CD4-positive, alpha-beta T cell treated with Interferon alpha-2 for 1 hour (primary cell): Measurements from ENCODE around the gene CD300LB.

Experiments used
- DNase-seq, 2 donors: peaks; one replicate each; pipeline ENCODE4 v3.0.0-alpha.2; 2020 to 2022

The CD300LB gene

GRCh38 chr17:74547736-74548135 is 16.5 kb upstream of the CD300LB start:
- DNase-seq, result no peak

- DNase-seq, result no peak
Measured at GRCh38 chr17:74547264-74547663, 16.0 kb upstream of the CD300LB start.

DNA sequence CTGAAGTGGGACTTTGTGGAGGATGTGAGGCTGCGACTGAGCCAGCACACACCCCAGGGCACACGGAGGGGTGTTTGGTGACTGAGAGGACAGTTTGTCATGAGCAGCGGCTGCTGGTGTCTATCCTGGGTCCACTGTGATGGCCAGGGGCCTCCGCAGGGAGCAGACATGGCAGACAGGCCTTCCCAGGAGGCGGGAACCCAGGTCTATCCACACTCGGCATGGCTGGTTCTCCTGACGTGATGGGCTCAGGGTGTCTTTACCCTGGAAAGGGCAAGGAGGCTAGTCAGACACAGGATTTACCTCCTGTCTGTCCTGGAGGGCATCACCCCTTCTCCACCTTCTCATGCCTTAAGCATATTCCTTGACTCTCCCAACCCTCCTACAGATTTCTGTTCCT is 15.3 kb upstream of the CD300LB start:
- DNase-seq, result no peak

DNA sequence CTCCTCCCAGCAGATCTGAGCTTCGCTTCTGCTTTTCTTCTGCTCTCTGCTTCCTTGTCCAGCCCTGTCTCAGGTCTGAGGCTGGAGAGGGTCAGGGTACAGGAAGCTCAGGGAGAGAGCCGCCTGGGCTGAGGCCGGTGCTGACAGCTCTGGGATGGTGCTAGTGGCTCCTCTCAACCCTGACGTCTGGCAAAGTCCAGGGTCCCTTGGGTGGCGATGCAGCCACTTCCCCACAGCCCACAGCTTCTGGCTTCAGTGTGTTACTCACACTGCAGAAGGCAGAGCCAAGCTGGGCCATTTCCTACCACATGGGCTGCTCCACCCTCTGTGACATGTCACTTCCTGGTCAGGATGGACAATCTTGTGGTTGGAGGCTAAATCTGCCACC is 14.6 kb upstream of the CD300LB start, which contains the start of gene CD300C:
Gene CD300C, minus strand, starts transcription at position 273 of the 388 bp plus-strand sequence. CDS start 333 bp downstream, outside the sequence.
- peak; percentile 18 to 61 for DNase-seq

- DNase-seq, result no peak
Measured at GRCh38 chr17:74544991-74545842, 13.9 kb upstream of the CD300LB start.

DNA sequence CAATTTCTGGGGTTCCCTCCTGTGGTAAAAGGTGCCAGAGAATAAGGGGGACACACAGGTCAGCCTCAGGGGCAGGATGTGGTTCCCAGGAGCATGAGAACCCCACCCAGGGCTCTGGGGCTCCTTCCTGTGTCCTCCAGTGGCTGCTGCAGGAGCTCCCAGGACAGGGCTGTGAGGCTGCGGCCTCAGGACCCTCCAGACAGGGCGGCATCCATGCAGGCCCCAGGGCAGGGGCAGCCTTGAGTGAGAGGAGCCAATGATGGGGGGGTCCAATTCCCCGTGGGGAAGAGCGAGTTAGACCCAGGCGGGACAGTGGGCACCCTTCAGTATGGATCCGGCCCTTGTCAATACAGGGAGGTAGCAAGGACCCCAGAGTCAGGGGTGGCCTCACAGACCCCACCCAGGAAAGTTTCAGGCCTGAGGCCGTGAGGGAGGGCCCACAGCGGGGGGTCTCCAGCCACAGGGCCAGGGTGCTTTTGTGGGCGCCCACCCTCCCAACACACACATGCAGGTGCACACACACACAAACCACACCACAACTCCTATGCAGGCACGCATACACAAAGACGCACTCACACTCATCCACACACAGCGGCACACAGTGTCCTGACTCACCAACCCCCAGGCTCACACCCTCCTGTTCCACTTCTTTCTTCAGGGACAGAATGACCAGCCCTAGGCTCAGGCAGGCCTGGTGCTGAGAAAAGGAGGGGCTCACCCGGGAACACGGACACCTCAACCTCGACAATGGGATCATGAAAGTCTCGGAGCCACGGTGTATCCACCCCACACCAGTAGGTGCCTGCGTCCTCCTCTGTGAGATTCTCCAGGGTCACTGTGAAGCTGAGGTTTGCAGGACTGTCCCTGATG is 12.9 kb upstream of the CD300LB start:
- no peak for DNase-seq

- no peak for DNase-seq
Measured at GRCh38 chr17:74543406-74543805, 12.1 kb upstream of the CD300LB start.

- no peak for DNase-seq
Measured at GRCh38 chr17:74542727-74543383, 11.6 kb upstream of the CD300LB start.

- DNase-seq, result no peak
Measured at GRCh38 chr17:74542166-74542565, 10.9 kb upstream of the CD300LB start.

DNA sequence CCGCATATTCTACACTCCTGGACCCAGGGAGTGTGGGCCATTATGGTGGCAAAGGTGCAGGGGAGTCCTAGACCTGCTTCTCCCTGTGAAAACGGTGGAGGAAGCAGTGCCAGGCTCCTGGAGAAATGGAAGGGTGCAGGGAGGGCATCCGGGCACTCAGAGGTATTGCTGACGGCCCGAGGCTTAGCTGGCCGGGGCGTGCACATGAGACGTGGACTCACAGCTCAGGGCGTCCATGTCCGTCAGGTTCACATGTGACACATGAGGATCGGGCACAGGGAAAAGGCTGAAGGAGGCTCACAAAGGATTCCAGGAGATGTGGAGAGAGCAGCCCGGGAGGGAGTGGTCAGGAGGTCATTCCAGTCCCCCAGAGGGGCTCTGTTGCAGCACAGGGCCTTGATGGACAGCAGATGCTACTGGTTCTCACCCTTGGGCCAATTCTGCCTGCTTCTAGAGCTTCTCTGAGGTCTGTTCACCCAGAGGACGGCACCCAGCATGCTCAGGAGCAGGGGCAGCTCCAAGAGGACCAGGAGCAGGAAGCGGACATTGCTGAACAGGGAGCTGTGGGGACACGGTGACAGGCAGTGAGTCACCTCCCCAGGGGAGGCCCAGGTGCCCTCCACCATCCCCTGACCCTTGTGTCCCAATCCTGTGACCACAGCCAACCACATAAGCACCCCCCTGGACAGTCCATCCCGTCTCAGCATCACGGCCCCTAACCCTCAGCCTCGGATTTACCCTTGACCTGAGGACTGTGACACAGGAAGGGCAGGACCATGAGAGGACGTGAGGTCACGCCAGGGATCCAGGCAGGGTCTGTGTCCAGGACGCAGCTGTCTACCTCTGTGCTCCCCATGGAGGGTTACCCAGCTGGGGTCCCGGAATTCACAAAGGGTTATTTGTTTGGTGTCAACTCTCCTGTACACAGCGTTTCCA is 10.2 kb upstream of the CD300LB start:
- DNase-seq, result no peak

- no peak for DNase-seq
Measured at GRCh38 chr17:74539281-74539820, 8.1 kb upstream of the CD300LB start.

DNA sequence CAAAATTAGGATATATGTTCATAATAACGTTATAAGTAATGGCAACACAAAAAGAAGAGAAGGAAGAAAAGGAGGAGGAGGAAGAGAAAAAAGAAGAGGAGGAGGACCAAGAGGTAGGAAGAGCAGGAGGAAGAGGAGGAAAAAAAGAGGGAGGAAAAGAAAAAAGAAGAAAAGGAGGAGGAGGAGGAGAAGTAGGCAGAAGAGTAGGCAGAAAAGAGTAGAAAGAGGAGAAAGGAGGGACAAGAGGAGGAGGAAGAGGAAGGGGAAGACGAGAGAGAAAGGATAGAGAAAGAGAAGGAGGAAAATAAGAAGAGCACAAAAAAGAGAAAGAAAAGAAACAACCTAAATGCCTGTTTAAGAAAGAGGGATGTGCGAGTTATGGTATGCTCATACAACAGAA is 5.6 kb upstream of the CD300LB start:
- DNase-seq, result no peak

GRCh38 chr17:74532115-74532514 is 840 bp upstream of the CD300LB start:
- DNase-seq, result peak; percentile 42 to 78

- no peak for DNase-seq
Measured at GRCh38 chr17:74530831-74531150, 484 bp downstream of the CD300LB start.

- DNase-seq, result no peak
Measured at GRCh38 chr17:74529243-74529642, 2.0 kb downstream of the CD300LB start.

GRCh38 chr17:74528491-74529199 is 2.6 kb downstream of the CD300LB start:
- peak; percentile 31 to 73 for DNase-seq

DNA sequence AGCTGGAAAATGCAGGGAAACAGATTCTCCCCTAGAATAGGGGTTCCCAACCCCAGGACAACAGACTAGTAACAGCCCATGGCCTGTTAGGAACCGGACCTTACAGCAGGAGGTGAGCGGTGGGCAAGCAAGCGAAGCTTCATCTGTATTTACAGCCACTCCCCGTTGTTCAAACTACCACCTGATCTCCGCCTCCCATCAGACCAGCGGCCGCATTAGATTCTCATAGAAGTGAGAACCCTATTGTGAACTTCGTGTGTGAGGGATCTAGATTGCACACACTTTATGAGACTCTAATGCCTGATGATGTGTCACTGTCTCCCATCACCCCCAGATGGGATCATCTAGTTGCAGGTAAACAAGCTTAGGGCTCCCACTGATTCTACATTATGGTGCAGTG is 3.5 kb downstream of the CD300LB start:
- DNase-seq, result no peak

GRCh38 chr17:74527081-74527480 is 4.2 kb downstream of the CD300LB start:
- DNase-seq, result no peak

GRCh38 chr17:74526681-74527080 is 4.6 kb downstream of the CD300LB start:
- no peak for DNase-seq

DNA sequence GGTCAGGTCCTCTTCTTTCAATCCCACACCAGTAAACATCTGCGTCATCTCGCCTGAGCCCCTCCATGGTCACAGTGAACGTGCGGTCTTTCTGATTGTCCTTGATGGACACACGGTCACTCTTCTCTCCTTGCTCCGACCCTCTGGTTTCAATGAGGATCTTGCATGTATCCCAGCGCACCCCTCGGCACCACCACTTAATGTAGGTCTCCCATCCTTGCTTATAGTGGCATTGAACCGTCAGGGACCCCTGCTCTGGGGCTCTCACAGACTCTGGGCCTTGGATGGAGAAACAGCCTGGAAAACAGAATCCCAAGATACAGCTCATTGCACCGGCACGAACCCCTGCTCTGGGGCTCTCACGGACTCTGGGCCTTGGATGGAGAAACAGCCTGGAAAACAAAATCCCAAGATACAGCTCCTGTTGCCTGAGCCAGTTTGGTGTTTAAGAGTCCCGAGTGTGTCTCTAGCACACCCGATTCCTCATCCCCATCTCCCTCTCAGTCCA is 5.4 kb downstream of the CD300LB start:
- DNase-seq, result no peak

DNA sequence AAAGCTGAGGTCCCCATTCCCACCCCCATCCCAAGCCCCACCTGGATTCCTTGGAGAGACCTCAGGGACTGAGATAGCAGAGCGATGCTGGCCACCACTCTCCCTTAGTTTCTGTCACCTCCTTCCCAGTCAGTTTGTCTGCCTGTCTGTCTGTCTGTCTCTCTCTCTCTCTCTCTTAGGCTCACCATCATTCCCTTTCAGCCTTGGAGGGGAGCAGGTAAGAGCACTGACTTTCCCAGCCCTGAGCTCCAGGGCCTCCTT is 5.9 kb downstream of the CD300LB start:
- DNase-seq, result no peak
